Fibroblast of lung (primary cell): ENCODE data around the gene TXK.

Experiments
- EZH2 ChIP-seq: IDR thresholded peaks from 2 replicates; pipeline ENCODE4 v1.5.1; 2012; ENCODE audit warnings: low read length, control low read depth, mild to moderate bottlenecking; ENCODE audit errors: missing control alignments
- TF ChIP-seq, protein P1 (sequence below), 2 donors: IDR thresholded peaks in 1 of 2; conservative IDR thresholded peaks in 1 of 2; 1 replicate in 1 of 2; 2 replicates in 1 of 2; pipeline ENCODE4 v1.5.1; 2011 to 2012; ENCODE audit warnings: low read length in 2 of 2, control low read depth in 1 of 2, inconsistent platforms in 1 of 2, low read depth in 1 of 2, mild to moderate bottlenecking in 1 of 2

GRCh38 chr4:48112017-48112667, 21.9 kb downstream of the TXK start:
- TF ChIP-seq, protein P1, sequence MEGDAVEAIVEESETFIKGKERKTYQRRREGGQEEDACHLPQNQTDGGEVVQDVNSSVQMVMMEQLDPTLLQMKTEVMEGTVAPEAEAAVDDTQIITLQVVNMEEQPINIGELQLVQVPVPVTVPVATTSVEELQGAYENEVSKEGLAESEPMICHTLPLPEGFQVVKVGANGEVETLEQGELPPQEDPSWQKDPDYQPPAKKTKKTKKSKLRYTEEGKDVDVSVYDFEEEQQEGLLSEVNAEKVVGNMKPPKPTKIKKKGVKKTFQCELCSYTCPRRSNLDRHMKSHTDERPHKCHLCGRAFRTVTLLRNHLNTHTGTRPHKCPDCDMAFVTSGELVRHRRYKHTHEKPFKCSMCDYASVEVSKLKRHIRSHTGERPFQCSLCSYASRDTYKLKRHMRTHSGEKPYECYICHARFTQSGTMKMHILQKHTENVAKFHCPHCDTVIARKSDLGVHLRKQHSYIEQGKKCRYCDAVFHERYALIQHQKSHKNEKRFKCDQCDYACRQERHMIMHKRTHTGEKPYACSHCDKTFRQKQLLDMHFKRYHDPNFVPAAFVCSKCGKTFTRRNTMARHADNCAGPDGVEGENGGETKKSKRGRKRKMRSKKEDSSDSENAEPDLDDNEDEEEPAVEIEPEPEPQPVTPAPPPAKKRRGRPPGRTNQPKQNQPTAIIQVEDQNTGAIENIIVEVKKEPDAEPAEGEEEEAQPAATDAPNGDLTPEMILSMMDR (conservative IDR thresholded peaks at IDR 0.05 in 1 of 2, IDR thresholded peaks at IDR 0.05 in 1 of 2; ENCODE audit: low read depth in 1 of 2, low read length in 2 of 2), result no peak
- TF ChIP-seq EZH2, result no peak
